ENCODE measurements around the gene PTPRQ. TPM values are rescaled to one million over a fixed set of nuclear protein-coding genes. Genes with fewer than 3 reads are reported as not detected.

PTPRQ gene
- total RNA-seq, 1 donor = 5.4 TPM

DNA sequence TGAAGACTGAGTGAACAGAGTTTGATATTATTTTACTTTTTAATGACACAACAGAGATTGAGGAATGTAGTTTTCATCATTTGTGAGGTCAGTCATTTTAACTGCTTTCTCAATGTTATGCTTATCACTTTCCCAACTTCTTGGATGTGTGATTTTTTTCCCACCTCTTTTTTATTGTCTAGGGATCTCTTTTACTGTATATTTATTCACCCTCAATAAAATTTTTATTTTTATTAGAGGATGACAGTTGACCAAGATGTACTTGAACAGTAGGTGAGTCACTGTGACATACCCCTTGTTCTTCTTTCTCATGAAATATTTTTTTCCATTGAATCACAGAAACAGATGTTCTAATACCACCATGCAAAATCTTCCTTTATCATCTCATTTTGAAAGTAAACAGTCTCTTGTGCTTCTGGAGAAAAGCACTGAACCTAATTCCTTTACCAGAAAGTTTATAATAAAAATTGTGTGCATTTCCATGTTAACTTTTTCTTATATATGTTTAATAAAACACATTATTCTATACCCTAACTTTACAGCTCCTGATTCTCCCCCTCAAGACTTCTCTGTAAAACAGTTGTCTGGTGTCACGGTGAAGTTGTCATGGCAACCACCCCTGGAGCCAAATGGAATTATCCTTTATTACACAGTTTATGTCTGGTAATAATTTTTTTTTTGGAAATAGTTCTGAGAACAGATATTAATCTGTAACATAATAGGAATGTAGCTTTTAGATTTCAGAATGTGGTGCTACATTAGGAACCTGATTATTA is 65.9 kb downstream of the PTPRQ start:
- Histone ChIP-seq H3K36me3 (ENCODE audit: insufficient read depth, low read length) (no peaks in the 10 kb centered on the region), H3K4me1 (ENCODE audit: insufficient read depth, low read length) (peaks cover 22% of the 10 kb centered on the region), H4K20me1 (ENCODE audit: insufficient read depth, low read length) (no peaks in the 10 kb centered on the region), H3K9me3 (ENCODE audit: low read depth, low read length) (peaks cover 2% of the 10 kb centered on the region), H3K4me2 (ENCODE audit: insufficient read depth, low read length) (peak overlapping the region; percentile 49), H3K27ac (ENCODE audit: low read depth, low read length) (peak overlapping the region; percentile 98), H3K79me2 (ENCODE audit: insufficient read depth, low read length) (no peaks in the 10 kb centered on the region), H2AFZ (ENCODE audit: low read length) (no peak overlapping the region), H3K27me3 (ENCODE audit: insufficient read depth, low read length) (no peaks in the 10 kb centered on the region), H3K4me3 (ENCODE audit: insufficient read depth, low read length) (no peak overlapping the region)
- DNase-seq (ENCODE audit: insufficient read length, low spot score, missing footprints) = peak; percentile 73
- TF ChIP-seq CTCF (IDR thresholded peaks at IDR 0.05; ENCODE audit: extremely low read depth, low read depth, low read length) = no peak

GRCh38 chr12:80512781-80513180 is 68.7 kb downstream of the PTPRQ start:
- no peak for TF ChIP-seq CTCF (IDR thresholded peaks at IDR 0.05; ENCODE audit: extremely low read depth, low read depth, low read length)
- H3K27ac ChIP-seq (ENCODE audit: low read depth, low read length) = no peak overlapping the region
- peaks cover 22% of the 10 kb centered on the region for H3K4me1 ChIP-seq (ENCODE audit: insufficient read depth, low read length)
- no peaks in the 10 kb centered on the region for H3K79me2 ChIP-seq (ENCODE audit: insufficient read depth, low read length)
- H3K27me3 ChIP-seq (ENCODE audit: insufficient read depth, low read length) = no peaks in the 10 kb centered on the region
- no peak overlapping the region for H3K4me3 ChIP-seq (ENCODE audit: insufficient read depth, low read length)
- H4K20me1 ChIP-seq (ENCODE audit: insufficient read depth, low read length) = no peaks in the 10 kb centered on the region
- no peaks in the 10 kb centered on the region for H3K36me3 ChIP-seq (ENCODE audit: insufficient read depth, low read length)
- DNase-seq (ENCODE audit: insufficient read length, low spot score, missing footprints) = no peak
- peaks cover 2% of the 10 kb centered on the region for H3K9me3 ChIP-seq (ENCODE audit: low read depth, low read length)
- peak overlapping the region; percentile 51 for H2AFZ ChIP-seq (ENCODE audit: low read length)
- H3K4me2 ChIP-seq (ENCODE audit: insufficient read depth, low read length) = no peak overlapping the region

DNA sequence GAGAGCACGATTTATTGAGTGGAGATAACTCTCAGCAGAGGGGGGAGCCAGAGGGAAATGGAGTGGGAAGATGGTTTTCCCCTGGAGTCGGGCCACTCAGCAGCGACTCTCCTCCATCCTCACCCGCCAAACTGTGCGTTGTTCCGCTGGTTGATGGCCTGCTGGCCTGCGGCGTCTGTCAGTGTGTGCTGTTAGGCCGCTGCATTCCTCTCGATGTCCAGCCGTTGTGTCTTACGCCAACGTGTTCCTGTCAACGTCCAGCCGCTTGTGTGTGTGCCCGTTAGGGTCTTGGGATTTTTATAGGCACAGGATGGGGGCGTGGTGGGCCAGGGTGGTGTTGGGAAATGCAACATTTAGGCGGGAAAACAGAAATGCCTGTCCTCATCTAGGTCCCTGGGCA is 69.2 kb downstream of the PTPRQ start:
- Histone ChIP-seq H4K20me1 (ENCODE audit: insufficient read depth, low read length) (no peaks in the 10 kb centered on the region), H3K4me3 (ENCODE audit: insufficient read depth, low read length) (no peak overlapping the region), H3K27me3 (ENCODE audit: insufficient read depth, low read length) (no peaks in the 10 kb centered on the region), H3K79me2 (ENCODE audit: insufficient read depth, low read length) (no peaks in the 10 kb centered on the region), H2AFZ (ENCODE audit: low read length) (peak overlapping the region; percentile 51), H3K4me1 (ENCODE audit: insufficient read depth, low read length) (peaks cover 22% of the 10 kb centered on the region), H3K4me2 (ENCODE audit: insufficient read depth, low read length) (no peak overlapping the region), H3K36me3 (ENCODE audit: insufficient read depth, low read length) (no peaks in the 10 kb centered on the region), H3K27ac (ENCODE audit: low read depth, low read length) (no peak overlapping the region), H3K9me3 (ENCODE audit: low read depth, low read length) (peaks cover 2% of the 10 kb centered on the region)
- no peak for TF ChIP-seq CTCF (IDR thresholded peaks at IDR 0.05; ENCODE audit: extremely low read depth, low read depth, low read length)
- DNase-seq (ENCODE audit: insufficient read length, low spot score, missing footprints) = no peak

GRCh38 chr12:80517655-80518054 is 73.6 kb downstream of the PTPRQ start:
- DNase-seq (ENCODE audit: insufficient read length, low spot score, missing footprints) = no peak
- Histone ChIP-seq H3K27me3 (ENCODE audit: insufficient read depth, low read length) (no peaks in the 10 kb centered on the region), H3K27ac (ENCODE audit: low read depth, low read length) (no peak overlapping the region), H3K9me3 (ENCODE audit: low read depth, low read length) (no peaks in the 10 kb centered on the region), H3K36me3 (ENCODE audit: insufficient read depth, low read length) (no peaks in the 10 kb centered on the region), H3K4me1 (ENCODE audit: insufficient read depth, low read length) (no peaks in the 10 kb centered on the region), H3K4me3 (ENCODE audit: insufficient read depth, low read length) (no peak overlapping the region), H4K20me1 (ENCODE audit: insufficient read depth, low read length) (no peaks in the 10 kb centered on the region), H2AFZ (ENCODE audit: low read length) (no peak overlapping the region), H3K79me2 (ENCODE audit: insufficient read depth, low read length) (no peaks in the 10 kb centered on the region), H3K4me2 (ENCODE audit: insufficient read depth, low read length) (no peak overlapping the region)
- TF ChIP-seq CTCF (IDR thresholded peaks at IDR 0.05; ENCODE audit: extremely low read depth, low read depth, low read length) = no peak
